Fibroblast of the aortic adventitia (primary cell): Measurements from ENCODE around the gene GPC4. TPM values are rescaled to one million over a fixed set of nuclear protein-coding genes. Genes with fewer than 3 reads are reported as not detected.

Experiments
- DNase-seq: peaks from one replicate; pipeline ENCODE4 v3.0.0-alpha.2; 2010; ENCODE audit warnings: low read depth
- H3K4me3 ChIP-seq: 2 replicates; pipeline ENCODE4 v1.5.1; 2011; ENCODE audit warnings: low read depth, mild to moderate bottlenecking, control low read depth, low read length, moderate library complexity
- CTCF ChIP-seq: IDR thresholded peaks from 2 replicates; pipeline ENCODE4 v1.5.1; 2011; ENCODE audit warnings: mild to moderate bottlenecking, low read length, control low read depth, inconsistent platforms; ENCODE audit not compliant: insufficient read depth
- total RNA-seq: library from RNA; depleted of rRNA; stranded (reverse); fragments of >200 nt; gene quantifications from 2 replicates; pipeline ENCODE4 v1.2.3, GENCODE V29; 2012; ENCODE audit warnings: low replicate concordance

Gene GPC4
- total RNA-seq, 1 donor, result 0.54 TPM

- no peak for DNase-seq
- no peak overlapping the region for H3K4me3 ChIP-seq
- no peak for TF ChIP-seq CTCF
These were observed 4.6 kb upstream of the GPC4 start for GRCh38 chrX:133419911-133420310.

GRCh38 chrX:133418588-133418987 lies 3.3 kb upstream of the GPC4 start:
- no peak for TF ChIP-seq CTCF
- no peak for DNase-seq
- no peak overlapping the region for H3K4me3 ChIP-seq

GRCh38 chrX:133417364-133417763 lies 2.1 kb upstream of the GPC4 start:
- H3K4me3 ChIP-seq, result no peak overlapping the region
- DNase-seq, result no peak
- no peak for TF ChIP-seq CTCF

GRCh38 chrX:133414406-133415275 lies 648 bp downstream of the GPC4 start:
- TF ChIP-seq CTCF, result no peak
- DNase-seq, result no peak
- peak overlapping the region; percentile 57 for H3K4me3 ChIP-seq

- no peak for TF ChIP-seq CTCF
These were observed 1.9 kb downstream of the GPC4 start for GRCh38 chrX:133413218-133413925.

GRCh38 chrX:133412665-133413064 lies 2.6 kb downstream of the GPC4 start:
- no peak for DNase-seq
- TF ChIP-seq CTCF, result no peak
- H3K4me3 ChIP-seq, result no peak overlapping the region

More at GRCh38 chrX:133413218-133413925, 1.9 kb downstream of the GPC4 start:
- peak overlapping the region; percentile 33 for H3K4me3 ChIP-seq
- no peak for DNase-seq
